NCI-H524 (cell line): ENCODE data around the gene FXR1.
A peak's percentile ranks its signal among the peaks of the same experiment; 100 is the strongest.
"Not testable (repeated sequence)": the region's sequence is repeated elsewhere in the genome, so short reads cannot be mapped to it uniquely, and the experiment has no call there.

Experiments
- DNase-seq, 2 experiments: peaks; one replicate each; lab custom pipeline; 2025; lab: John Stamatoyannopoulos, UW

The FXR1 gene

DNA sequence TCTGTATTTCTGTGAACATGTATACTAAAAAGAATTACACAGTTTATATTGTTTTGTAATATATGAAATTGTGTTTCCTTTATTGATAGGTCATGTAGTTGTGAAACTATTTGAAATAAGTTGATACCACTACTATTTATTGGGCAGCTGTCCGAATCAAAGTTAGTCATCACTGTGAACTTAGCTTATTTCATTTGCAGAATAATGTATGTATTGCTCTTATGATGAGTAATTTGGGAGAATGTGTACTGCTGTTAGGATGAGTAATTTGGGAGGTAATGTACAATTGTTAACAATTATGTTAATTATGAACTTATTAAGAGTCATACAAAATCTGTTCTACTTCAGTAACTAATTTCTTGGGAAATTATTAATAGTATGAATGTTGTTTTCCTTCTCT lies 22.2 kb downstream of the FXR1 start:
- no peak for DNase-seq

DNA sequence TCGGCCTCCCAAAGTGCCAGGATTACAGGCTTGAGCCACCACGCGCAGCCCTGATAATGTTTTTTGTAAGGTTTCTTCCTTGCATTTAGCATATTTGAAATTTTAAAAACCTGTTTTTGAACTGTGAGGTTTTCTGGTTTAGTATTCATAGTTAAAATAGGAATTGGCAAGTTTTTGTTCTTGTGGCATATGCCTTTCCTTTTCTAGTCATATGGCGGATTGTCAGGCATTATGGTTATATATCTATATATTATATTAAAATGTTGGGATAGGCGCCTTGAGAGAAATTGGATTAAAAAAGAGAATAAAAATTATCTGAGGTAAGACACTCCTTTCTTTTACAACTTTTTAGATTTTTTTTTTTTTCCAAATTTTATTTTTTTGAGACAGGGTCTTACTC lies 28.4 kb downstream of the FXR1 start:
- DNase-seq, result no peak

DNA sequence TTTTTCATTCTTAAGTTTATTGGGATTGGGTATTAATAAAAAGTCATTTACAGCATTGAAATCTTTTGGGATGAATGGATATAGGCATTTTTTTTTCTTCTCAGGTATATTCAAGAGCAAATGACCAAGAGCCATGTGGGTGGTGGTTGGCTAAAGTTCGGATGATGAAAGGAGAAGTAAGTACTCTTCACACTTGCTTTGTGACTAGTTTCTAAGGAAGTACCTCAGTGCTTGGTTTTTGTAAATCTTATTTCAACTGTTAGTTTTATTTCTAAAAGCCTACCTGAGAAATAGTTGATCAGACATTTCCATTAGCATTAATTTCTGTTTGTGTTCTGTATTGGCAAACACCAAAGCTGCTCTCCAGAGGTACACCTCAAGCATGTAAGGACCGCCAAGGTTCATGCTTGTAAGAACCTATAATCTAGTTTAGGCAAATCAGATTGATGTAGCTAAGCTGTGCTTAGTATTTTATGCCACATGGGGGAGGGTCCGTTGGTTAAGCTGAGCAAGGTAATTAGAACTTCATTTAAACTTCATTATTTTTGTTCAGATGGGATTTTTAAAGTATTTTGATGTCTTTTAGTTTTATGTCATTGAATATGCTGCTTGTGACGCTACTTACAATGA lies 35.4 kb downstream of the FXR1 start:
- no peak for DNase-seq

DNA sequence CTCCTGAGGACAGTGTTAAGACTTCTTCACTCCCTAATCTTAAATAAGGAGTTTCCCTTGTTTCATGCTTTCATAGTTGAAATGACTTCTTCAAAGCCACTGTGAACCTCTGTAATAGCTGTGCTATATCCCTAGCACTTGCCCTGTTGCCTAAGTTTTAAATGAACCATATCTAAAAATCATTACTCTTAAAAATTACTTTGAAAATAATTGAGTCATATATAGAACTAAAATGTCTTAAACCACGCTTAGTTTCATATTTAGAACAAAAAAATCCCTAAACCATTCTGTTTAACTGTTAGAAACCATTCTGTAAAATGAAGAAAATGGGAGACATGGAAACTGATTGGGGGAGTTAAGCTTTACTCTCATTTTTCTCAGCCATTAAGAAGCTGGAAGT lies 47.2 kb downstream of the FXR1 start:
- no peak for DNase-seq

DNA sequence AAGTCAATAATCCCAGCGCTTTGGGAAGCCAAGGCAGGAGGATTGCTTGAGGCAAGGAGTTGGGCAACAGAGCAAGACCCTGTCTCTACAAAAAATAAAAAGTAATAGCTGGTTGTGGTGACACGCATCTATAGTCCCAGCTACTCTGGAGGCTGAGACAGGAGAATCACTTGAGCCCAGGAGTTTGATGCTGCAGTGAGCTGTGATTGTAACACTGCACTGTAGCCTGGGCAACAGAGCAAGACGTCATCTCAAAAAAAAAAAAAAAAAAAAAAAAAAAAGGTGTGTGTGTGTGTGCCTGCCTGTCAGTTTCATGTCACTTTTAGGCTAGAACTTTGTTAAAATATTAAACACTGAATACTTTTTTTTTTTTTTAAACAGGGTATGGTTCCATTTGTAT lies 48.6 kb downstream of the FXR1 start:
- no peak for DNase-seq

DNA sequence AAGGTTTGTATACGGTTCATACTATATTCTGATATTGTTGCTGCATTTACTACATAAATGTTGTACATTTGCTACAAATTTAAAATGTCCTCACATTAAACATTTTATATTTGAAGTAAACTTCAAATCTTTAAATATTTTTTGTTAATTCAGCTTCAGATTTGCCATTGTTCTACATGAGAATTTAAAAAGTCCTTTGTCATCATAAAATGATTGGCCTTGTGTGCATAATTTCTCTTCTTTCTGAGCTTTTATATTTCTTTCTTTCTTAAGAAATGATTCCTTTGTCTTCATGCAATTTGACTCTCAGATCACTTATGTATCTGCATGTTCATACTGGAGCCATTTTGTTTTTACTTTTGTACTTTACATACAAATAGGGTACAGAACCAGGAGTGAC lies 49.1 kb downstream of the FXR1 start:
- no peak for DNase-seq

DNA sequence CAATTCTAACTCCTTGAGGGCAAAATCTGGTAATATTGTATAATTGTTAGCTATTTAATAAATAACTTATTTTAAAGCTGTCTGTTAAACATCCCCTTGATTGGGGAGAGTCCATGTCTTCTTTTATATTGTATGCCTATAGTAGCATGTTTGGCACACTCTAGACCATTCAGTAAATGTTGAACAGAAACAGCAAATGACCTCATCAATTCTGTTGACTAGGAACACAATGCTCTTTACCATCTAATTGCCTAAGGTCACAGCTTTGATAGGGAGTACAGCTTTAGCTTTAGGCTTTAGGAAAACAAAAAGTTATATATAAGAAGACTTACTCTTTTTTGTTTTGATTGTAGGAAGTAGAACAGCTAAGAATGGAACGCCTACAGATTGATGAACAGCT lies 50.1 kb downstream of the FXR1 start:
- no peak for DNase-seq

DNA sequence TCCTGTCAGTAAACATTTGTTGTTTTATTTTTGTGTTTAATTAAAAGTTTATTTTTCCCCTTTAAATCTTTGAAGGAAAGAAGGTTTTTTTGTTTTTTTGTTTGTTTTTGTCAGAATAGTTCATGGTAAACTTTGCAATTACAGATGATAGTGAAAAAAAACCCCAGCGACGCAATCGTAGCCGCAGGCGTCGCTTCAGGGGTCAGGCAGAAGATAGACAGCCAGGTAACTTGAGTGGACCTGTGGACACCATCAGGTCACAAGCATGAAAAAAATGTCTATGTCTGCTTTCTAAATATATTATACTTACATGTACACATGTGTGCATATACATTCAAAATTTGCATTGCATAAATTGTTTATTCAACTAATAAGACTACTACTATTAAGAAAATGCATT lies 58.5 kb downstream of the FXR1 start:
- no peak for DNase-seq

DNA sequence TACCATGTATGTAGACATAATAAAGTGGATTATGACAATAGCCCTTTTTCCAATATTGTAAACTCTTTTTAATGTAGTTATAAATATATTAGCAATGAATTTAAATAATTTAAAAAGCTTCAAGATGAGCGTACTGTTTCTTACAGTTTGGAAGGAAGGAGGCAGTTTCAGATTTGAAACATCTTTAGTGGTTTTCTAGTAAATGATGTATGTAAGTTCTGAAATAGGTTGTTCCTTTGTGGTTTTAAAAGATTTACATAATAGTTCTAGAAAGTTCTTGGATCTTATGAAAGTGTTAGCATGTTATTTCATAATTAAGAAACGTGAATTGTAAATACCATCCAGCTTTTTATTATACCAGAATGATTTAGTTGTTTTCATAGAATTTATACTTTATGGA lies 61.1 kb downstream of the FXR1 start:
- DNase-seq, result no peak

DNA sequence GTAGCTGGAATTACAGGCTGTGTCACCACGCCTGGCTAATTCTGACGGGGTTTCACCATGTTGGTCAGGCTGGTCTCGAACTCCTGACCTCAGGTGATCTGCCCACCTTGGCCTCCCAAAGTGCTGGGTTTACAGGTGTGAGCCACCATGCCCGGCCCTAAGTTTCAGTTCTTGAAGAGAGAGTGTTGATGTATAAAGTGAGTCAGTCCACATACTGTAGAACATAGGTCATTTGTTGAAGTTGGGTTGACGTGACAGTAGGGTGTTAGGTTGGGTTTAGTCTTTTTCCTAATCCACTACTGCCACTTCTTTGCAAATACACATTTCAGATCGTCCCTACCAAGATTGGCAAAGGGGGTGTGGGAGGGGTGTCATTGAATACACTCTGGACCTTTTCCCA lies 61.8 kb downstream of the FXR1 start:
- DNase-seq, result no peak

DNA sequence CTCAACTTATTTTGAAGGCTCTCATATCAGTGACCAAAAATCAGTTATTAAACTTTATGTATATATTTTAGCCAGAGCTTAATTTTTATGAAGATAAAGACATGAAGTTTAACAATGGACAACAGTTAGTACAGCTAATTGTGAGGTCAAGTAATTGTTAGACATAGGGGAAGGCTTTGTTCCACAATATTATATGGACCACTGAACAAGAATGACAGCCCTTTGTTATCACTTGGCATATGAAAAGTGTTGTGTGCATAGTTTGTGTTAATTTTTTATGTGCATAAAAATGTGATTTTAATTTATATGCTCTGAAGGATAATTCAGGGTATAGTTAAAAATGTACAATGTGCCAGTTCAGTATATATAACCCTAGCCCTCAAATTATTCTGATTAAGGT lies 65.0 kb downstream of the FXR1 start:
- DNase-seq, result no peak

DNA sequence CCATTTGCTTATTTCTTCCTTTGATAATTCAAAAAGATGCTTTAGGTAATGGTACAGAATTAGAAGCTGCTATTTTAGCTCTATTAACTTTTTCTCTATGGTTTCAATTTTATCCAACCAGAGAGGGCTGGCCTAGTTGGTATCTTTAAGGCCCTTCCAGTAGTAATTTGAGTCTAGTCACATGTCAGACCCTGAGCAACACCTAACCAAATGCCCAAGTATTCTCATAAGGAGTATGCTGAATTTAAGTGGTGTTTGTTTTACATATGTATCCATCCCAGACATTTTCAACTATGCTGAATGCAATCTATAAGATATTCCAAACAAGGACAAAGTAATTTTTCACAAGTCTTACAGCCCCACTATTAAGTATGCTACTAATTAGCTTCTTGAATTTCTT lies 67.5 kb downstream of the FXR1 start:
- DNase-seq, result no peak

DNA sequence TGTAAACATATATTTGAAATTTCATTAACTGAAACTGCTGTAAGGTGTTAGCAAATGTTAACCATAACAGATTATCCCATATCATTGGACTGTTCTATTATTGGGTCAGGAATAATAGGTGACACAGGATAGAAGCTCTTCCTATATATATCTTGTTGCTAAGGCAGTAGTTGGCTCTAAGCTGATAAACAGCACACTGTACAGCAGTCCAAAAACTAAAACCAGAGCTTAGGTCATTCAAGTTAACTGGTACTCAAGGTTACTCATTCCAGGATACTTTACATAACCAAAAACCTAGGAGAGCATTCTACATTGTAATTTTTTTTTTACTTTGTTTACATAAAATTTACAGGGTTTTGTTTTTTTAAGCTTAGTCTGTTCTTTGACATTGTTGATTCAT lies 68.1 kb downstream of the FXR1 start:
- no peak for DNase-seq

DNA sequence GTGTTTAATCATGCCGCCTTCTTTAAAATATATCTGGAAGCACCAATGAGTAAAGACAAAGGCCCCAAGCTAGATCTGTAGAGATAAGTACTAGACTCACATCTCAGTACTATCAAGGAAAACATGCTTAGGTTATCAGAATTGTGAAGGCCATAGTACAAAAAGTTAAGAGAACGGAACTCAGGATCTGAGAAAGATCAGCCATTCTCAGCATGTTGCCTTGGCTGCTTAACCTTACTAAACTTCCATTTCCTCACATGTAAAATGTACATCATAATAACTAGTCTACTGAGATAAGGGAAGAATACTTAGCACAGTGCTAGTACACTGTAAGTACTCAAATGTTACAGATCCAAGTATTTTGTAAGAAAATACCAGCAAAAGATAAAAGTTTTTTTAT lies 69.4 kb downstream of the FXR1 start:
- DNase-seq, result no peak

DNA sequence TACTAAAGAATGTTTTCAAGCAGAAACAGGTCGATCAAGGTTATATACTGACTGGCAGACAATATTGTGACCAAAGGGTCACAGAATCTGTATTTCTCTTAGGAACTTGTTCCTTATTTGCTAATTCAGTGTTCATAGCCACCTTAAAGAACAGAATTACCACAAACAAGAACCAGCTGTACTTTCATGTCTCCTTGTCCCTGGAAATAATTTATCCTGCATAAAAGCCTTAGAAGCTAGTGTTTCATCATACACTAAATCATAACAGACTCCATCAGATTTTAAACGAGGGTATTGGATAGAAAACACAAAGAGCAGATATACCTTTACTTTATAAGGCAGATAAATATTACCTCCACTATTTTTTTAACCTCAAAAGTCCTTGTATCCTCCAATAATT lies 70.7 kb downstream of the FXR1 start:
- no peak for DNase-seq

DNA sequence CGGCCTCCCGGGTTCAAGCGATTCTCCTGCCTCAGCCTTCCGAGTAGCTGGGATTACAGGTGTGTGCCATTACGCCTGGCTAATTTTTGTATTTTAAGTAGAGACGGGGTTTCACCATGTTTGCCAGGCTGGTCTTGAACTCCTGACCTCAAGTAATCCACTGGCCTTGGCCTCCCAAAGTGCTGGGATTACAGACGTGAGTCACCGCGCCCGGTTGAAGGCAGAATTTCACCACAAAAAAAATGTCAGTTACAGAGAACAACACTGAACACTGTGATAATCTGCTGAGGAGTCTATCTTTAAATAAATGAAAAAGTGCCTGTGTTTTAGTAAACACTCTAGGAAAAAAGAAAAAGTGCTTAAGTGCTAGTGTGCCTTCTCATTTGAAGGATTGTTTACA lies 73.9 kb downstream of the FXR1 start:
- DNase-seq, result not testable (repeated sequence)

DNA sequence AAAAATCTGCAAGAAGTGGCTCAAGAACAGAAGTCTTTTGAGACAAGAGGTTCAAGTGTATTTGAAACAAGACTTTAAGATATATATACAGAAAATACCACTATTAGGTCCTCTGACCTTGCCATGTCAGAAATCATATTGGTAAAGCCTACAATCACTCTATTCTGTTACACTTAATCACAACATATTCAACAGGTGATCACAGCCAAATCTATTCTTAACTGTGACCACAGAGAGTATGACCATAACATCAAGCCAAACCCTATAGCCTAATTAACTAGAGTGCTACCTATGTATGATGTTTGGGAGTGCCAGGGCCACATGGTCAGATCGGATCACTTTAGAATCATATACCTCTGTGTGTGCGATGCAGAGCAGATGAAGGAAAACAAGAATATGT lies 74.9 kb downstream of the FXR1 start:
- DNase-seq, result no peak

DNA sequence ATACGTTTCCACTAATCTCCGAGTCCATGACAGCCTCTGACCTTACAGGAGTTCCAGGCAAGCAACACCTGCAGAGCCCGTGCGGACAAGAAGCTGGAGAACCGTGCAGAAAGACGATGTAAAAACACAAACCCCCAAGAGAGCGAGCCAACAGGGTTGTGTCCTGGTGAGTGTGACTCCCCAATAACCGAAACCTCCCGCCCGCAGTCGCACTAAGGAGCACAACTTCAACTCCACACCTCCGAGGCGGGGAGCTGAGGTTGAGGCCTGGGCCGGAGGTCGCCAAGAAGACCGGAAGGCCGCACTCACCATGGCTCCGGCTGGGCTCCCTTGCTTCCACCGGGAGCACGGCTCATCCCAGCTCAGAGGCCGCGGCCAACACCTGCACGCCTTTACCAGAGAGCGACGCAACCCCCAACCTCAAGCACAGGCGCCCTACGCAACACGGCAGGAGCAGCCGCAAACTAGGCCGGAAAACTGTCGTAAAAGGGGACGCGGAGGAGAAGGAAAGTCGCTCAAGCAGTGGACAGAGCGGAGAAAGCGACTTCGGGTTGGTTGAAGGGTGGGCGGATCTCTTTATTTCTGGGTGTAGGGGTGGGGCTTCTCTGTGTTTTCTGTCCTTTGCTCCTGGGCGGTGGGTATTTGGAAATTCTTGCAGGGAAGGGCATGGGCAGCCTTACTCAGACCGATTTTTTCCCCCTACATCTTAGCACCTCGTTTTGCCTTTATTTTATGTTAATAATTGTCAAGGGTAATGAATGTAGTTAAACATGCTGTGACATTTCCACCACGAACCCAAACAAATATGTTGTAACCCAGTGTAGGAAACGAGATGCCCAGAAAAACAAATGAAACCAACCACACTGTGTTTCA lies 77.1 kb downstream of the FXR1 start, which contains the start of gene DNAJC19:
Gene DNAJC19, minus strand, starts transcription at position 446 of the 873 bp plus-strand sequence. Its CDS starts 134 bp downstream, at position 312.
- DNase-seq, result peak; percentile 99

DNA sequence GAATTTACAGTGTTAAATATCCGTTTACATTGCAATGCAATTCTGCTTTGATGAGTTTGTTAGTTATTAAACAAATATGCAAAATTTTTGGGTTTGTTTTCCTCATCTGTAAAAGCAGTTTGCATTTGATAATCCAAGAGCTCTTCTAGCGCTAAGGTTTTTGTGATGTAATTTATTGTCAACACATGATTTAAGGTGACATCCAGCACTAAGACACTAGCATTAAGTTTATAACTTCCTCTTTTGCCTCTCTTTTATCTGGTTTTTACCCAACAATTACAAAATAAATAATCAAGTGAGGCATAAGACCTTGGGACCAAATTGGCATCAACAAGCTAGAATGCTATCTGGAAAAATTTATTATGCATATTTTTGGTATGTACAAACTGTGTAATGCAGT lies 78.0 kb downstream of the FXR1 start:
- no peak for DNase-seq

DNA sequence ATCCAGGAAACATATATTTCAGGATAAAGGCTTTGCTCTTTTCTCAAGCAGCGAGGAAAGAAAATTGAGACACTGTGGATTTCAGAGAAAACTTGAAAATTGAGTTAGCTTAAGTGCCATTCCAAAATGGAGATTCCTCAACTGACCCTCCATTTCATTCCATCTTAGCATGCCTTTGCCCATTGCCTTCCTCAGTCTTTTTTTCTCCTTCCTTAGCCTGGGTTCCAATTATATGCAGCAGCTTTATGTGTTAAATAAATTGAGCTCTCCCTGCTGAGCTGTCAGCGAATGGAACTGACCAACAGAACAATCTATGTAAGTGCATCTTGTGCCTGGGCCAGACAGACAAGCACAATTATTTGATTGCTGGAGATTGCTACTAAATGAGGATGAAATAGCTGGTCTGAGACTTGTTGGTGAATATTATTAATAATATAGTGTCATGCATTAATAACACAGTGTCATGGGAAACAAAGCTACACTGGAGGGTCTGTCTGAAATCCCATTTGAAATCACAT lies 84.0 kb downstream of the FXR1 start:
- DNase-seq, result no peak

DNA sequence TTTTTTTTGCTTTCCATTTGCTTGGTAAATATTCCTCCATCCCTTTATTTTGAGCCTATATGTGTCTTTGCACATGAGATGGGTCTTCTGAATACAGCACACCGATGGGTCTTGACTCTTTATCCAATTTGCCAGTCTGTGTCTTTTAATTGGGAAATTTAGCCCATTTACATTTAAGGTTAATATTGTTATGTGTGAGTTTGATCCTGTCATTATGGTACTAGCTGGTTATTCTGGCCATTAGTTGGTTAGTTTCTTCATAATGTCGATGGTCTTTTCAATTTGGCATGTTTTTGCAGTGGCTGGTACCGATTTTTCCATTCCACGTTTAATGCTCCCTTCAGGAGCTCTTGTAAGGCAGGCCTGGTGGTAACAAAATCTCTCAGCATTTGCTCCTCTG lies 89.9 kb downstream of the FXR1 start:
- DNase-seq, result not testable (repeated sequence)

DNA sequence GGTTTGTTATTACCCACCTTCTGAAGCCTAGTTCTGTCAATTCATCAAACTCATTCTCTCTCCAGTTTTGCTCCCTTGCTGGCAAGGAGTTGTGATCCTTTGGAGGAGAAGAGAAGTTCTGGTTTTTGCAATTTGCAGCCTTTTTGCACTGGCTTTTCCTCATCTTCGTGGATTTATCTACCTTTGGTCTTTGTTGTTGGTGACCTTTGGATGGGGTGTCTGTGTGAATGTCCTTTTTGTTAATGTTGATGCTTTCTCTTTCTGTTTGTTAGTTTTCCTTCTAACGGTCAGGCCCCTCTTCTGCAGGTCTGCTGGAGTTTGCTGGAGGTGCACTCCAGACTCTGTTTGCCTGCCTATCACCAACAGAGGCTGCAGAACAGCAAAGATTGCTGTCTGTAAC lies 91.0 kb downstream of the FXR1 start:
- DNase-seq, result not testable (repeated sequence)

DNA sequence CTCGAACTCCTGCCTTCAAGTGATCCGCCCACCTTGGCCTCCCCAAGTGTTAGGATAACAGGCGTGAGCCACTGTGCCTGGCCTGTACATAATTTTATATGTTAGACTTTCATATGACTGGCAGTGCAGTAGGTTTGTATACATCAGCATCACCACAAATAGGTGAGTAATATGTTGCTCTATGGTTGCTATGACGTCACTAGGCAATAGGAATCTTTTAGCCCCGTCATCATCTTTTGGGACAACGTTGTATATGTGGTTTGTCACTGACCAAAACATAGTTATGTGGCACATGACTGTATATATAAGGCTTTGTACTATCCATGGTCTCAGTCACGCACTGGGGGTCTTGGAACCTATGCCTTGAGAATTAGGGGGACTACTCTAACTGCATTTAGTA lies 94.1 kb downstream of the FXR1 start:
- no peak for DNase-seq
